Ishikawa (cell line): Measurements from ENCODE around the gene NDUFA13.

Experiments used
- EGR1 ChIP-seq: IDR thresholded peaks from 2 replicates; pipeline ENCODE4 v1.6.1; 2012
- RAD21 ChIP-seq: IDR thresholded peaks from 2 replicates; pipeline ENCODE4 v1.6.1; 2012; ENCODE audit warnings: low read depth
- TAF1 ChIP-seq: IDR thresholded peaks from 2 replicates; pipeline ENCODE4 v1.6.1; 2012; ENCODE audit warnings: low read depth, mild to moderate bottlenecking
- ZBTB7A ChIP-seq: IDR thresholded peaks from 2 replicates; pipeline ENCODE4 v1.6.1; 2012; ENCODE audit warnings: low read depth

DNA sequence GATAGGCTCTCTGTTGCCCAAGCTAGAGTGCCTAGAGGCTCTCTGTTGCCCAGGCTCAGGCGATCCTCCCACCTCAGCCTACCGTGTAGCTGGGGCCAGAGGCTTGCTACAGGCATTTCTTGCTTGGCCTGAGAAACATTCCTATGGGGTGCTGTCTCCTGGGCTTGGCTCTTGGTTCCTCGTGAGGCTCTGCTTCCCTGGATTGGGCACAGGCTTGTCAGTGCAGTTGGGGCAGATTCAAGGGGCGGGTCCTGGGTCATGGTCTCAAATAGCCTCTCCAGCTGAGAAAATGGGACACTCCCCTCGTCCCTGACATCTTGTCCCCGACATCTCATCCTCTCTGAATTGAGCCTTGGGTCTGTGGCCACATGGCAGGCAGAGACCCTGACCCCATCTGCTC lies 5.6 kb upstream of the NDUFA13 start:
- no peak for TF ChIP-seq ZBTB7A
- no peak for TF ChIP-seq EGR1
- TF ChIP-seq RAD21 = no peak
- TF ChIP-seq TAF1 = no peak
